H9 (cell line): ENCODE measurements around the gene SCN3A. TPM values are rescaled to one million over a fixed set of nuclear protein-coding genes. Genes with fewer than 3 reads are reported as not detected.

Experiments
- DNase-seq: peaks from one replicate; pipeline ENCODE4 v3.0.0-alpha.2; 2017
- H2AFZ ChIP-seq: one replicate; pipeline ENCODE4 v1.6.1; 2013; ENCODE audit warnings: mild to moderate bottlenecking, low read length, control low read depth, moderate library complexity
- H2AK5ac ChIP-seq: 2 replicates; pipeline ENCODE4 v1.6.1; 2013; ENCODE audit warnings: low read length, control low read depth, mixed read lengths; ENCODE audit not compliant: insufficient read length
- H2BK120ac ChIP-seq: one replicate; pipeline ENCODE4 v1.6.1; 2013; ENCODE audit warnings: low read depth, mild to moderate bottlenecking, low read length, control low read depth, inconsistent platforms; ENCODE audit not compliant: poor library complexity, severe bottlenecking
- H2BK12ac ChIP-seq: 2 replicates; pipeline ENCODE4 v1.6.1; 2013; ENCODE audit warnings: low read length, control low read depth, mixed read lengths, low read depth; ENCODE audit not compliant: insufficient read length
- H2BK15ac ChIP-seq: 2 replicates; pipeline ENCODE4 v1.6.1; 2013; ENCODE audit warnings: low read depth, low read length, control low read depth
- H2BK20ac ChIP-seq: one replicate; pipeline ENCODE4 v1.6.1; 2013; ENCODE audit warnings: low read depth, mild to moderate bottlenecking, low read length, control low read depth, inconsistent platforms; ENCODE audit not compliant: poor library complexity, severe bottlenecking
- H2BK5ac ChIP-seq: 2 replicates; pipeline ENCODE4 v1.6.1; 2013; ENCODE audit warnings: low read length, control low read depth, mixed read lengths; ENCODE audit not compliant: insufficient read length
- H3K14ac ChIP-seq: 2 replicates; pipeline ENCODE4 v1.6.1; 2013; ENCODE audit warnings: low read length, control low read depth; ENCODE audit not compliant: insufficient read depth
- H3K18ac ChIP-seq: 2 replicates; pipeline ENCODE4 v1.6.1; 2013; ENCODE audit warnings: low read depth, mild to moderate bottlenecking, mixed read lengths, low read length, control low read depth; ENCODE audit not compliant: insufficient read length
- H3K23ac ChIP-seq: 2 replicates; pipeline ENCODE4 v1.6.1; 2013; ENCODE audit warnings: low read length, control low read depth, mixed read lengths, low read depth; ENCODE audit not compliant: insufficient read length
- H3K23me2 ChIP-seq: 2 replicates; pipeline ENCODE4 v1.6.1; 2013; ENCODE audit warnings: low read depth, mild to moderate bottlenecking, mixed read lengths, low read length, control low read depth; ENCODE audit not compliant: insufficient read length, poor library complexity, severe bottlenecking
- H3K27ac ChIP-seq: 2 replicates; pipeline ENCODE4 v1.5.1; 2013; ENCODE audit warnings: low read length, control low read depth, mixed read lengths, low read depth; ENCODE audit not compliant: insufficient read length
- H3K27me3 ChIP-seq: 2 replicates; pipeline ENCODE4 v1.6.1; 2013; ENCODE audit warnings: low read length, control low read depth, inconsistent platforms; ENCODE audit not compliant: insufficient read depth
- H3K4ac ChIP-seq: 2 replicates; pipeline ENCODE4 v1.6.1; 2013; ENCODE audit warnings: low read depth, mild to moderate bottlenecking, control low read depth, inconsistent platforms, low read length, moderate library complexity
- H3K4me1 ChIP-seq: 2 replicates; pipeline ENCODE4 v1.6.1; 2013; ENCODE audit warnings: low read length, control low read depth, inconsistent platforms; ENCODE audit not compliant: insufficient read depth
- H3K4me2 ChIP-seq: 2 replicates; pipeline ENCODE4 v1.6.1; 2013; ENCODE audit warnings: low read length, control low read depth, mixed read lengths; ENCODE audit not compliant: insufficient read length, insufficient read depth
- H3K56ac ChIP-seq: 2 replicates; pipeline ENCODE4 v1.6.1; 2013; ENCODE audit warnings: low read depth, mild to moderate bottlenecking, mixed read lengths, low read length, control low read depth; ENCODE audit not compliant: insufficient read length
- H3K79me1 ChIP-seq: 2 replicates; pipeline ENCODE4 v1.6.1; 2013; ENCODE audit warnings: low read depth, mild to moderate bottlenecking, moderate library complexity, low read length, control low read depth, inconsistent platforms; ENCODE audit not compliant: insufficient read depth, poor library complexity, severe bottlenecking
- H3K79me2 ChIP-seq: 2 replicates; pipeline ENCODE4 v1.6.1; 2013; ENCODE audit warnings: low read length, control low read depth, inconsistent platforms; ENCODE audit not compliant: insufficient read depth
- H3K9ac ChIP-seq: 2 replicates; pipeline ENCODE4 v1.6.1; 2013; ENCODE audit warnings: low read length, control low read depth, mixed read lengths; ENCODE audit not compliant: insufficient read length; ENCODE audit errors: extremely low read depth
- H3K9me3 ChIP-seq: one replicate; pipeline ENCODE4 v1.6.1; 2013; ENCODE audit warnings: low read depth, low read length, inconsistent platforms; ENCODE audit not compliant: control insufficient read depth
- H3T11ph ChIP-seq: one replicate; pipeline ENCODE4 v1.6.1; 2013; ENCODE audit warnings: mild to moderate bottlenecking, low read length, control low read depth, inconsistent platforms
- H4K20me1 ChIP-seq: one replicate; pipeline ENCODE4 v1.6.1; 2013; ENCODE audit not compliant: control insufficient read depth, insufficient read length, insufficient read depth
- H4K5ac ChIP-seq: 2 replicates; pipeline ENCODE4 v1.6.1; 2013; ENCODE audit warnings: low read depth, mild to moderate bottlenecking, mixed read lengths, low read length, control low read depth; ENCODE audit not compliant: insufficient read length
- H4K8ac ChIP-seq: replicated peaks from 2 replicates; pipeline ENCODE4 v1.6.1; 2013; ENCODE audit warnings: low read length, control low read depth, mixed read lengths, low read depth; ENCODE audit not compliant: insufficient read length
- H4K91ac ChIP-seq: 2 replicates; pipeline ENCODE4 v1.6.1; 2013; ENCODE audit warnings: low read depth, mild to moderate bottlenecking, moderate library complexity, mixed read lengths, low read length, control low read depth; ENCODE audit not compliant: insufficient read length
- H3K27ac Mint-ChIP-seq, 3 experiments: 2 replicates in 2 of 3; 3 replicates in 1 of 3; pipeline ENCODE4 v1.8.0; 2020 to 2021; ENCODE audit warnings: mixed read lengths in 3 of 3, mild to moderate bottlenecking in 1 of 3, moderate library complexity in 1 of 3
- H3K27me3 Mint-ChIP-seq: 2 replicates; pipeline ENCODE4 v1.8.0; 2021; ENCODE audit warnings: low read depth, mild to moderate bottlenecking, moderate library complexity, mixed read lengths
- H3K36me3 Mint-ChIP-seq, 3 experiments: 2 replicates in 2 of 3; 3 replicates in 1 of 3; pipeline ENCODE4 v1.8.0; 2020 to 2021; ENCODE audit warnings: low read depth in 3 of 3, mixed read lengths in 3 of 3; ENCODE audit not compliant: insufficient read depth in 1 of 3
- H3K4me1 Mint-ChIP-seq, 2 experiments: 2 replicates each; pipeline ENCODE4 v1.8.0; 2020; ENCODE audit warnings: mixed read lengths in 2 of 2
- H3K4me3 Mint-ChIP-seq, 2 experiments: 2 replicates in 1 of 2; 3 replicates in 1 of 2; pipeline ENCODE4 v1.8.0; 2020 to 2021; ENCODE audit warnings: mild to moderate bottlenecking in 2 of 2, mixed read lengths in 2 of 2, moderate library complexity in 1 of 2
- H3K9me3 Mint-ChIP-seq, 2 experiments: 2 replicates in 1 of 2; 3 replicates in 1 of 2; pipeline ENCODE4 v1.8.0; 2020; ENCODE audit warnings: mild to moderate bottlenecking in 2 of 2, mixed read lengths in 2 of 2, moderate library complexity in 1 of 2
- total RNA-seq: library from RNA; stranded (reverse); gene quantifications from 2 replicates; pipeline ENCODE4 v1.2.1, GENCODE V29; 2021
- TF ChIP-seq, protein P1 (sequence below): fragments of 200-600 bp; sonication (generic); conservative IDR thresholded peaks from 3 replicates; pipeline ENCODE4 v1.8.0; 2021; ENCODE audit warnings: antibody characterized with exemption, mild to moderate bottlenecking

The SCN3A gene
- total RNA-seq, 1 experiment from 2014 or later = not detected

DNA sequence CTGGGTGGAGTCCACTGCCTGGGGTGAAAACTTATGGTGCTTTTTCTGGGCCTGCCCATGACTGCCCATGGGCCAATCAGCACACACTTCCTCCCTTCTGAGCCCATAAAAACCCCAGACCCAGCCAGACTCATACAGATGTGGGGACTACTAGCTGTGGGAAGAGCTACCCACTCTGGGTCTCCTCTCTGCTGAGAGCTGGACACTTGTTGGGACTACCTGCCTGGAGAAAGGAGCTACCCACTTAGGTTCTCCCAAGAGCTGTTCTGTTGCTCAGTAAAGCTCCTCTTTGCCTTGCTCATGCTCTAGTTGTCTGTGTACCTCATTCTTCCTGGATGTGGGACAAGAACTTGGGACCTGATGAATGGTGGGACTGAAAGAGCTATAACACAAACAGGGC, 129.0 kb downstream of the SCN3A start:
- no peak overlapping the region for H3K56ac ChIP-seq
- no peak overlapping the region for H2BK5ac ChIP-seq
- H3K79me1 ChIP-seq = no peaks in the 10 kb centered on the region

More for the DNA sequence above, 129.0 kb downstream of the SCN3A start:
- Histone ChIP-seq H3K27ac (no peak overlapping the region), H3K4me2 (no peak overlapping the region), H2BK20ac (no peak overlapping the region), H2BK120ac (no peak overlapping the region), H2AFZ (no peak overlapping the region), H3K14ac (no peak overlapping the region), H4K20me1 (no peaks in the 10 kb centered on the region), H3T11ph (no peak overlapping the region), H3K9me3 (no peaks in the 10 kb centered on the region), H3K9ac (no peak overlapping the region), H3K79me2 (no peaks in the 10 kb centered on the region), H4K8ac (no peak overlapping the region), H2AK5ac (no peak overlapping the region), H2BK12ac (no peak overlapping the region), H2BK15ac (no peak overlapping the region), H4K5ac (no peak overlapping the region), H3K23ac (no peak overlapping the region), H3K27me3 (no peaks in the 10 kb centered on the region), H3K4ac (no peak overlapping the region), H3K23me2 (no peaks in the 10 kb centered on the region), H3K4me1 (0 out of 2 replicates have a peak, but pooled peaks cover 3% of the 10 kb centered on the region), H3K18ac (no peak overlapping the region), H4K91ac (no peak overlapping the region)
- H3K4me3 Mint-ChIP-seq = no peak overlapping the region
- TF ChIP-seq, protein P1, sequence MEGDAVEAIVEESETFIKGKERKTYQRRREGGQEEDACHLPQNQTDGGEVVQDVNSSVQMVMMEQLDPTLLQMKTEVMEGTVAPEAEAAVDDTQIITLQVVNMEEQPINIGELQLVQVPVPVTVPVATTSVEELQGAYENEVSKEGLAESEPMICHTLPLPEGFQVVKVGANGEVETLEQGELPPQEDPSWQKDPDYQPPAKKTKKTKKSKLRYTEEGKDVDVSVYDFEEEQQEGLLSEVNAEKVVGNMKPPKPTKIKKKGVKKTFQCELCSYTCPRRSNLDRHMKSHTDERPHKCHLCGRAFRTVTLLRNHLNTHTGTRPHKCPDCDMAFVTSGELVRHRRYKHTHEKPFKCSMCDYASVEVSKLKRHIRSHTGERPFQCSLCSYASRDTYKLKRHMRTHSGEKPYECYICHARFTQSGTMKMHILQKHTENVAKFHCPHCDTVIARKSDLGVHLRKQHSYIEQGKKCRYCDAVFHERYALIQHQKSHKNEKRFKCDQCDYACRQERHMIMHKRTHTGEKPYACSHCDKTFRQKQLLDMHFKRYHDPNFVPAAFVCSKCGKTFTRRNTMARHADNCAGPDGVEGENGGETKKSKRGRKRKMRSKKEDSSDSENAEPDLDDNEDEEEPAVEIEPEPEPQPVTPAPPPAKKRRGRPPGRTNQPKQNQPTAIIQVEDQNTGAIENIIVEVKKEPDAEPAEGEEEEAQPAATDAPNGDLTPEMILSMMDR = no peak
- H3K27ac Mint-ChIP-seq = no peak overlapping the region
- DNase-seq = no peak
- peaks cover 0 to 5% (median 4%) of the 10 kb centered on the region in 3 experiments; a peak in 5 of 7 replicates for H3K36me3 Mint-ChIP-seq
- no peaks in the 10 kb centered on the region for H3K27me3 Mint-ChIP-seq
- peaks cover 7 to 10% of the 10 kb centered on the region in 2 experiments for H3K4me1 Mint-ChIP-seq
- peaks cover 4 to 10% of the 10 kb centered on the region in 2 experiments; a peak in 4 of 5 replicates for H3K9me3 Mint-ChIP-seq
